NCI-H187 (cell line): ENCODE measurements around the gene SLC22A13.
"Not testable (repeated sequence)": the region's sequence is repeated elsewhere in the genome, so short reads cannot be mapped to it uniquely, and the experiment has no call there.

Source experiments
- DNase-seq, 2 experiments: peaks; one replicate each; lab custom pipeline; 2025; lab: John Stamatoyannopoulos, UW

The SLC22A13 gene

GRCh38 chr3:38297947-38298711, 32.5 kb downstream of the SLC22A13 start:
- no peak for DNase-seq

- no peak for DNase-seq
Observed at GRCh38 chr3:38306941-38307340, 41.3 kb downstream of the SLC22A13 start.

GRCh38 chr3:38307599-38307998, 42.0 kb downstream of the SLC22A13 start:
- DNase-seq = no peak

GRCh38 chr3:38308456-38308855, 42.8 kb downstream of the SLC22A13 start:
- no peak for DNase-seq

- DNase-seq = no peak
Observed at GRCh38 chr3:38311476-38311875, 45.9 kb downstream of the SLC22A13 start.

- no peak for DNase-seq
Observed at GRCh38 chr3:38311941-38312340, 46.3 kb downstream of the SLC22A13 start.

- DNase-seq = no peak
Observed at GRCh38 chr3:38312356-38312755, 46.7 kb downstream of the SLC22A13 start.

- DNase-seq = no peak
Observed at GRCh38 chr3:38313263-38313662, 47.7 kb downstream of the SLC22A13 start.

- DNase-seq = no peak
Observed at GRCh38 chr3:38313695-38314094, 48.1 kb downstream of the SLC22A13 start.

GRCh38 chr3:38314112-38314763, 48.6 kb downstream of the SLC22A13 start:
- no peak for DNase-seq

- no peak for DNase-seq
Observed at GRCh38 chr3:38314764-38315487, 49.3 kb downstream of the SLC22A13 start.

GRCh38 chr3:38315488-38316230, 50.0 kb downstream of the SLC22A13 start:
- no peak for DNase-seq

- DNase-seq = no peak
Observed at GRCh38 chr3:38316356-38317191, 51.0 kb downstream of the SLC22A13 start.

- DNase-seq = no peak
Observed at GRCh38 chr3:38317192-38317759, 51.7 kb downstream of the SLC22A13 start.

GRCh38 chr3:38318766-38319671, 53.4 kb downstream of the SLC22A13 start:
- DNase-seq = no peak

- DNase-seq = not testable (repeated sequence)
Observed at GRCh38 chr3:38320638-38321037, 55.0 kb downstream of the SLC22A13 start.

- no peak for DNase-seq
Observed at GRCh38 chr3:38323060-38323459, 57.4 kb downstream of the SLC22A13 start.

- no peak for DNase-seq
Observed at GRCh38 chr3:38325256-38325655, 59.6 kb downstream of the SLC22A13 start.

GRCh38 chr3:38327335-38328009, 61.9 kb downstream of the SLC22A13 start:
- DNase-seq = no peak
